ENCODE results near the gene SNX24.
"Not testable (repeated sequence)": the region's sequence is repeated elsewhere in the genome, so short reads cannot be mapped to it uniquely, and the experiment has no call there.

SNX24 gene

GRCh38 chr5:122906768-122907167 is 61.4 kb downstream of the SNX24 start:
- Mint-ChIP-seq H3K36me3 (ENCODE audit: low read depth) (no peaks in the 10 kb centered on the region), H3K9me3 (peaks cover 3% of the 10 kb centered on the region), H3K27me3 (ENCODE audit: low read depth, poor library complexity) (no peaks in the 10 kb centered on the region), H3K4me3 (no peak overlapping the region), H3K27ac (no peak overlapping the region), H3K4me1 (peaks cover 13% of the 10 kb centered on the region)
- no peak for TF ChIP-seq CTCF (IDR thresholded peaks at IDR 0.05)
- DNase-seq: no peak

GRCh38 chr5:122907276-122907675 is 61.9 kb downstream of the SNX24 start:
- Mint-ChIP-seq H3K9me3 (peaks cover 3% of the 10 kb centered on the region), H3K27ac (no peak overlapping the region), H3K4me1 (peaks cover 13% of the 10 kb centered on the region), H3K4me3 (no peak overlapping the region), H3K36me3 (ENCODE audit: low read depth) (no peaks in the 10 kb centered on the region), H3K27me3 (ENCODE audit: low read depth, poor library complexity) (no peaks in the 10 kb centered on the region)
- DNase-seq: no peak
- TF ChIP-seq CTCF (IDR thresholded peaks at IDR 0.05): no peak

- Mint-ChIP-seq H3K36me3 (ENCODE audit: low read depth) (peaks cover 5% of the 10 kb centered on the region), H3K27me3 (ENCODE audit: low read depth, poor library complexity) (no peaks in the 10 kb centered on the region), H3K4me1 (peaks cover 13% of the 10 kb centered on the region), H3K4me3 (no peak overlapping the region), H3K27ac (no peak overlapping the region), H3K9me3 (peaks cover 10% of the 10 kb centered on the region)
- TF ChIP-seq CTCF (IDR thresholded peaks at IDR 0.05): no peak
- DNase-seq: no peak
These were observed 62.7 kb downstream of the SNX24 start for GRCh38 chr5:122908108-122908507.

GRCh38 chr5:122908662-122909061 is 63.2 kb downstream of the SNX24 start:
- Mint-ChIP-seq H3K27ac (no peak overlapping the region), H3K9me3 (peaks cover 13% of the 10 kb centered on the region), H3K4me1 (peaks cover 13% of the 10 kb centered on the region), H3K36me3 (ENCODE audit: low read depth) (peaks cover 5% of the 10 kb centered on the region), H3K27me3 (ENCODE audit: low read depth, poor library complexity) (no peaks in the 10 kb centered on the region), H3K4me3 (no peak overlapping the region)
- no peak for TF ChIP-seq CTCF (IDR thresholded peaks at IDR 0.05)
- DNase-seq: no peak

GRCh38 chr5:122909470-122910100 is 64.2 kb downstream of the SNX24 start:
- no peak overlapping the region for H3K27ac Mint-ChIP-seq
- peaks cover 5% of the 10 kb centered on the region for H3K36me3 Mint-ChIP-seq (ENCODE audit: low read depth)
- no peak overlapping the region for H3K4me3 Mint-ChIP-seq
- H3K9me3 Mint-ChIP-seq: peaks cover 18% of the 10 kb centered on the region
- H3K4me1 Mint-ChIP-seq: peaks cover 13% of the 10 kb centered on the region
- no peak for TF ChIP-seq CTCF (IDR thresholded peaks at IDR 0.05)
- no peak for DNase-seq
- no peaks in the 10 kb centered on the region for H3K27me3 Mint-ChIP-seq (ENCODE audit: low read depth, poor library complexity)

GRCh38 chr5:122913436-122913835 is 68.0 kb downstream of the SNX24 start:
- Mint-ChIP-seq H3K36me3 (ENCODE audit: low read depth) (peaks cover 15% of the 10 kb centered on the region), H3K9me3 (peaks cover 30% of the 10 kb centered on the region), H3K4me1 (peaks cover 12% of the 10 kb centered on the region)
- H3K4me3 Mint-ChIP-seq; DNase-seq; H3K27me3 Mint-ChIP-seq (ENCODE audit: low read depth, poor library complexity); H3K27ac Mint-ChIP-seq: not testable (repeated sequence)

Data from nephron progenitor cell (in vitro differentiated cells).